Stimulated activated CD4-positive, alpha-beta T cell treated with anti-CD3 and anti-CD28 coated beads, TNF-alpha, amount 100 ng/mL, for 1 hour (primary cell): Measurements from ENCODE around the gene PUDP.

ENCODE experiments used
- DNase-seq, 3 donors: peaks; one replicate each; pipeline ENCODE4 v3.0.0-alpha.2; 2020; ENCODE audit warnings: low read depth in 3 of 3, low spot score in 1 of 3

Gene PUDP

DNA sequence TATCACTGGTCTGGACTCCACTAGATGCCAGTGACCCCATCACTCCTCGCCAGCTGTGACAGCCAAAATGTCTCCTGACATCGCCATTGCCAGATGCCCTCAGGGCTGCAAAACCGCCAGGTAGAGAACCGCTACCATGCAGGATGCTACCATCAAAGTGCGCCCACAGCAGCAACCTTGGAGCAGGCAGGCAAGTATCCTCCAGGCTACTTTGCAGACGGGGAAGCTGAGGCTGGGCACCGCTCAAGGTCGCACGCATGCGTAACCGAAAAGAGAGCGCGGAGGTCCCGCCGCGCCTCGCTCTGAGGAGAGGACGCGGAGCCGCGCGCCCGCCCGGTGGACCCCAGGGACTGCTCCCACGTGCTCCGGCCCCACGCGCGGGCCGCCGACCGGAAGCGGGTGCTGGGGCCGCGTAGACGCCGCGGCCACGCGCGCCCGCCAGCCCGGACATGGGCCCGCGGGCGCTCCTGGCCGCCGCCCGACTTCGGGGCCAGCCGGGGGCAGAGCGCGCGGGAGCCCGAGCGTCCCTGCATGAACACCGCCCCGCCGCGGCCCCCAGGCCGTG lies 458 bp downstream of the PUDP start, which contains the start of gene STS:
TSS of gene STS (plus strand) at position 300 of the 565 bp plus-strand sequence. CDS start 105,488 bp downstream, outside the sequence.
- peak in 2 of 3 donors; percentile 9 to 18 for DNase-seq

DNA sequence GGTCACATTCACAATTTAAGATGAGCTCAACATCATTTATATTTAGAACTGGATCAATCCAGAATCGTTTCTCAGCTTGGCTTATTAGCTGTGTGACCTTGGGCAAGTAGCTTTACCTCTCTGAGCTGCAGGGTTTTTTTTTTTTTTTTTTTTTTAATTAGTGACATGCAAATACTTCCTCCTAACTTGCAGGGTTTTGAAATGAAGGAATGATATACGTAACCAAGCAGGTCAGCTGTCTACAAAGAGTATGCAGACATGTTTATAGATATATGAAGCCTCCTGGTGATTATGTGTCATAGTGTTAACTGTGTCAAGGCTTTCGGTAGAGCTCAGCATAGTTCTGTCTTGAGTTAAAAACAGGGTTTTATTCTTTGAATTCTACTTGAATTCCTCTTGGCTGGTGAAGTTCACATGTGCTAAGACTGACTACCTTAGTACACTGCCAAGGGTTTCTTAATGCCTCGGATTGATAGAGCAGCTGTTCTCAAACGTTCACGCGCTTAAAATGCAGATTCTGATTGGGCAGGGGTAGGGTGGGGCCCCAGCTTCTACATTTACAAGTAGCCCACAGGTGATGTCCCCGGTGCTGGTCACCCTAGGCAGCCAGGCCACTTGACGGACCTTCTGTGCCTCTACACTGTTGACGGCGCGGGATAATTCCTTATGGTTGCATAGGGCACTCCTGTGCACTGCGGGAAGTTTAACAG lies 1.1 kb downstream of the PUDP start:
- no peak for DNase-seq

GRCh38 chrX:7146020-7146702 lies 1.8 kb downstream of the PUDP start:
- no peak for DNase-seq

DNA sequence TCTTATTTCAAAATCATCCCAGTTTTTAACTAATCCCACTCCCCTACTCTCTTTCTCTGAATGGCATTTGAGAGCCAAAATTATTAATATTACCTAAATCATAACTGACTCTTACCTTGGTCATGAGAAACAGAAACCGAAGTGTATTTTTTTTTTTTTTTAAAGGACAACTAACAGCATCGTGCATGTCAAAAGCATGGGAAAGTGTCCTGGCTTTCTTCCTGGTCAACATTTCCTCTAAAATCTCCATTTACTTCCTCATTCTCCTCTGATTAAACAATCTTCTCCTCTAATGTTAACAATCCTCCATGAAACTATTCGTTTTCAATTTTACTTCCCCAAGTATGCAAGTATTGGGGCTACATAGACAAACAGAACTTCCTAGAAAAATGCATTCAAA lies 2.5 kb downstream of the PUDP start:
- no peak for DNase-seq

- DNase-seq: no peak
Observed at GRCh38 chrX:7143941-7144525, 3.9 kb downstream of the PUDP start.

DNA sequence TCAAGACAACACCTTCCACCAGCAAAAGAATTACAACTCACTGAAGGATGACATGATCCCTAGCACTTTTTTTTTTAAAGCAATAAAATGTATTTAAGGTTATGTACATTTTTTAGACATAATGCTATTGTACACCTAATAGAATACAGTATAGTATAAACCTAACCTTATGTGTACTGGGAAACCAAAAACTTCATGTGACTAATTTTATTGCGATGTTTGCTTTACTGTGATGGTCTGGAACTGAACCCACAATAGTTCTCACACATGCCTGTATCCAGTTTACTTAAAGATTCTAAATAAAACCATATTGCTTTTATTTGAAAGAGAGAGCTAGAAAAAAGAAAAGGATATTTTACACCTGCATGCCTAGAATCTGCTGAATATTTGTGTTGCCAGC lies 4.9 kb downstream of the PUDP start:
- no peak for DNase-seq

DNA sequence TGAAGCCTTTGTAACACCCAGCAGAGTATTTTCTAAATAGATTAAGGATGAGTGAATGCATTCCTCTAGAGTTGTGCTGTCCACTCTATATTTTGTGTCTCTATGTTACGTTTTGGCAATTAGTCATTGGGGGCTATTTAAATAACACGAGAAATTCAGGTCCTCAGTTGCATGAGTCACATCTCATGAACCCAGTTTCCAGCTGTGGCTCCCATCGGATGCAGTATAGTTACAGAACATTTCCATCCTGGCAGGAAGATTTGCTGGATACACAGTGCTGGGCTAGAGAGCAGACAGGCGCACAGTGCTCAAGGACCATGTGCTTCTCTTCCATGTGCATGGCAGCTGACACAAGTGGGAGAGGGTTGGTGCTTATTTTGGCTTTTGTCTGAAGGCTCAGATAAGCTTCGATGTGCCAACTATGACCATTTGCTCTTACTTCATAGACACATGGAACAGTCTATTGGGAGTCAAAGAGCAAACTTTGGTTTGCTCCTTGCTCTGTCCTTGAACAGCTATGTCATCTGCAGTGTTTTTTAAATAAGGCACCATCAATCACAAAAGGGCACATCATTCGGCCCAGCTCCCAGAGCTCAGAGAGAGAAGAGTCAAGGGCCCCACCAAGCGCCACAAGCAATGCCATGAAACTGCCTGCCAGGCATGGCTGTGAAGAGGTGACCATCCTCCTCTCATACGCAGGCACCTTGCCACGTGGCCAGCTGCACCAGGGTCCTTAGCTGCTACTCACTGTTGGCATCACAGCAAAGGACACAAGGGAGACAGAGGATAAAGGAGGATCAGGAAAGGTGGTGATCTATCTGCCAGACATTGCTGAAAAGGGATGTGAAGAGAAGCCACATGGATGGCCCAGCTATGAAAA lies 8.5 kb downstream of the PUDP start:
- DNase-seq: no peak

- DNase-seq: no peak
Observed at GRCh38 chrX:7134981-7135380, 13.0 kb downstream of the PUDP start.

- DNase-seq: no peak
Observed at GRCh38 chrX:7133050-7133440, 14.9 kb downstream of the PUDP start.

DNA sequence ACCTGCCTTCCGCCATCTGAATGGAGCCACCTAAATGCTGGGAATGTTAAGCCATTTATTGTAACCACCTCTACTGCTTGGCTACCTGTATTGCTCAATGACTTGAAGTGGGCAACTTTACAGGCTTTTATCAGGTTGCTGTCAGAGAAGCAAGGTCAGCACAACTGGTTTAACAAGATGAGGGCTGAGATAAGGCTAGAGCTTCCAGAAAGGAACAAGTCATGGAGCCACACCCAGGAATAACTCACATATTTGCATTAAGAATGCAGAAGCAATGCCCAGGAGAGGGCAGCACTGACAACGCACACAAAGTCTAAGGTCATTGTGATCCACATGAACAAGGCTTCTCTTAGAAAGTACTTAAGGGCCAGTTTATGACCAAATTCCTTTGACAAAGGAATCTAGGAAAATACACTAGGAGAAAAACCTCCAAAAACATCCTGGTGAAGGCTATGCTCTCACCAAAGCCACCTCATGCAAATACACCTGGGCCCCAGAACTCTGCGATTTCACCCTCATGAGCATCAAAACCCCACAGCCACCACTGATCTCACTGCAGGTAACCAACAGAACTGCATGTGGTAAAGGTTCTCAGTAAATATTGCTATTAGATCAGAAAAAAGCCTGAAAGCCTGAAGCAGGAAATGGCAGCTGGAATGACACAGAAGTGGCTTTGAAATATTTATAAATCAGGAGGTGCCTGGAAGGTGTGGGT lies 15.5 kb downstream of the PUDP start:
- no peak for DNase-seq

DNA sequence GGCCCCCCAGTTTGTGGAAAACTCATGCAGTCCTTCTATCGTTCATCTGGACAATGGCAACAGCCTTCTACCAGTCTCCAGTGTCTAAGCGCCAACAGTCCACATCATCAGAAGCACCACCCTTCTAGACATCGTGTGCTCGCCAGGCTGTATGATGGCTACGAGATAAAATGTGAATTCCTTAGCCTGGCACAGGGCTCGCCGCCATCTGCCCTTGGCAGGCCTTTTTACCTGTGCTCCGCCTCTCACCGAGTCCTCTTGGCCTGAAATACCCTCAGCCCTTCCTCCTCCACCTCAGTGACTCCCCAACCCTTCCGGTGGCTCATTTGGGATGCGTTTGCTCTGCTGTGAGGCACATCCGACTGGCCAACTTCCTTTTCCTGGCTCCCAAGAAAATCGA lies 16.3 kb downstream of the PUDP start:
- no peak for DNase-seq

DNA sequence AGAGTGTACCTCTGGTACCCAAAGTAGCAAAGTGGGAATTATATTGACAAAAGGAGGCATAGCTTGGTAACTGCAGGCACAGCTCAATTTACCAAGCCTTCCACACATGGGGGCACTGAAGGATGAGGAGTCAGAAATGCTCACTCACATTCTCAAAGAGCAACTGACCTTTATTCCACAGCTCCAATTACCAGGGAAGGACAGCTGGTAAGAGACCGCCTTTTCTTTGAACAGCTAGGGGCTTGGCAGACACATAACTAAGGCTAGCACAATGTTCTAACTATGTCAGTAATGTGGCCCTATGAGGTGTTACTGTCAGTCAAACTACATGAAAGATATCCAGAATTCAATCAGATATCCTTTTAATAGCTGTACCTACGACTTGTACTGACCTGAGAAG lies 20.9 kb downstream of the PUDP start:
- DNase-seq: no peak

- DNase-seq: no peak
Observed at GRCh38 chrX:7120878-7121219, 27.1 kb downstream of the PUDP start.

DNA sequence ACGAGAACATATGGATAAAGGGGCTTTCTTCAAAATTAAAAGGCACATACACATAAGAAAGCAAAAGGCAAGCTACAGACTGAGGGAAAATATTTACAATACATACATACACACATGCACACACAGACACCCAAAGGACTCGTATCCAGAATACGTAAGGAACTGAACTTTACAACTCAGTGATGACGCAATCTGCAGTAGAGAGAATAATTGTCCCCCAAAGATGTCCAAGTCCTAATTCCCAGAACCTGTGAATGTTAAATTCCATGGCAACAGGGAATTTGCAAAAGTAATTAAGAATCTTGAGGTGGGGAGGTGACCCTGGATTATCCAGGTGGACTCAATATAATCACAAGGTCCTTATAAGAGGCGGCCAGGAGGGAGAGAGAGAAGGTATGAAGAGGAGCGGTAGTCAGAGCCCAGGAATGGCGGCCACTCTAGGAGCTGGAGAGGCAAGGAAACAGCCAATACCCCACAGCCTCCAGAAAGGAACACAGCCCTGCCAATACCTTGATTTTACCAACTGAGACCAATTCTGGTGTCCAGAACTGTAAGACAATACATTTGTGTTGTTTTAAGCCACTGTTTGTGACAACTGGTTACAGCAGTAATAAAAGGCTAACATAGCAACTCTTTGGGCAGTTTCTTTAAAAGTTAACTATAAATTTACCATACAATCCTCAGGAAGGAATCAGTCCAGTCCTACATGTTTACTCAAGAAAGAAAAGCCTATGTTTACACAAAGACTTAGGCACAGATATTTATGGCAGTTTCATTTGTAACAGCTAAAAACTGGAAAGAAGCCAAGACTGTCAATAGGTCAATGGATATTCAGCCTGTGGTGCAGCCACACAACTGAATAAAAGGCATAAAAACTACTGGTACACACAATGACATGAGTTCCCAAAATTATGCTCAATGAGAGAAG lies 27.7 kb downstream of the PUDP start:
- DNase-seq: no peak

- DNase-seq: no peak
Observed at GRCh38 chrX:7117587-7117986, 30.4 kb downstream of the PUDP start.

DNA sequence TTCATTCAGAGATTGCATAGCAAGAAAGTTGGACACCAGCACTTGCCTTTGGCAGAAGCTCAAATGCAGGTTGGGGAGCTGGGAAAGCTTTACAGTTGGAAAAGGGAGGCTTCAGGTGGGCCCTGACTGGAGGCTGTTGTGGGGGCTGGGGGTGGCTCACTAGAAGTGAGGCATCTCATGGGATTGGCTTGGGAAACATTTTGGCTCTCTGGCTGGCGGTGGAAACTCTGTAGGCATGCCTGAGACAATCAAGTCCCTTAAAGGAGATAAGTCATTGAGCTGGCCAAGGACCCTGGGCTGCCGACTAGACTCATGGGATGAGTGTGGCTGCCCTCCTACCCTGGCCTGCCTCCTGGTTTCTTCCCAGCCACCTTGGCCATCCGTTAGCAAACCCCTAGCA lies 31.9 kb downstream of the PUDP start:
- DNase-seq: no peak

DNA sequence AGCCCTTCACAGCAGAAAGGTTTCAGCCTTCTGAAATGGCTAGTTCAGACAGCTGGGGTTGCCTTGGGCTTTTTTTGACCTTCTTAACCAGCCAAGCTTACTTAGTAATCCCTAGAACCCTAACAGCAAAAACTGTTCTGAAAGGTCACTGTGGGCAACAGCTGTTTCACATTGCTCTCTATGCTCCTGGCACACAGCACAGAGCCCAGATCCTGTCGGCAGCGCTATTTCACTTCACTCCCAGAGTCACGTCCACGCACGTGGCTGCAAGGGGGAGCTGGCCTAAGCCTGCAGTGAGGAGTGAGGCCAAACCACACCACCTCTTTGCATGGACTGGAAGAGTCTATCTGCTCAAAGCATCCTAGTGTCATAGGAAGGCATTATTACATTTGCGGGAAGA lies 32.4 kb downstream of the PUDP start:
- no peak for DNase-seq

DNA sequence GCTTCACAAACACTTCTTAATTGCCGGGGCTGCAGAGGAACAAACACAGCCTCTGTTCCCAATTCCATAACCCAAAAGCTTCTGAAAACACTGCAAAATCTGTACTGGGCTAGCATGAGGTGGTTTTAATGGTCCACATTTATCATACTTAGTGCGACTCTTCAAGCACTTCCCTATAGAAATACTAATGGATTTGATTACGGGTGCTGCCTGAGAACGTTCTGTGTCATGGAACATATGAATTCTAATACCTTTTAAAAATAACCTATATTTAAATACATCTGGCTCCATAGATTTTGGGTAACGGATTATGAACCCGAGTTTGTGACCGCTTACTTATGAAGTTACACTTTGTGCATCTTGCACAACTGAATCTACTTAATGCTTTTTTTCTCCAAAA lies 35.9 kb downstream of the PUDP start:
- DNase-seq: no peak

GRCh38 chrX:7111518-7111917 lies 36.4 kb downstream of the PUDP start:
- no peak for DNase-seq
